Memory B cell (primary cell): ENCODE measurements around the gene SULT2B1.

Experiments used
- ATAC-seq: fragments of 150-1000 bp; cut with Tn5 transposase; 2 replicates; pipeline ENCODE4 v1.10.0; 2021; ENCODE audit warnings: low read depth, mild to moderate bottlenecking, moderate library complexity
- DNase-seq, 2 donors: peaks; one replicate each; pipeline ENCODE4 v3.0.0; 2022; ENCODE audit warnings: low spot score in 2 of 2
- H3K27ac Mint-ChIP-seq: one replicate; pipeline ENCODE4 v1.8.0; 2022; ENCODE audit warnings: mild to moderate bottlenecking, moderate library complexity, mixed read lengths
- H3K27me3 Mint-ChIP-seq: one replicate; pipeline ENCODE4 v1.8.0; 2022; ENCODE audit warnings: mixed read lengths
- H3K36me3 Mint-ChIP-seq: one replicate; pipeline ENCODE4 v1.8.0; 2022; ENCODE audit warnings: mild to moderate bottlenecking, mixed read lengths
- H3K4me1 Mint-ChIP-seq: one replicate; pipeline ENCODE4 v1.8.0; 2022; ENCODE audit warnings: mixed read lengths
- H3K4me3 Mint-ChIP-seq: one replicate; pipeline ENCODE4 v1.8.0; 2022; ENCODE audit warnings: mild to moderate bottlenecking, moderate library complexity, mixed read lengths
- H3K9me3 Mint-ChIP-seq: one replicate; pipeline ENCODE4 v1.8.0; 2022; ENCODE audit warnings: mixed read lengths

SULT2B1 gene

DNA sequence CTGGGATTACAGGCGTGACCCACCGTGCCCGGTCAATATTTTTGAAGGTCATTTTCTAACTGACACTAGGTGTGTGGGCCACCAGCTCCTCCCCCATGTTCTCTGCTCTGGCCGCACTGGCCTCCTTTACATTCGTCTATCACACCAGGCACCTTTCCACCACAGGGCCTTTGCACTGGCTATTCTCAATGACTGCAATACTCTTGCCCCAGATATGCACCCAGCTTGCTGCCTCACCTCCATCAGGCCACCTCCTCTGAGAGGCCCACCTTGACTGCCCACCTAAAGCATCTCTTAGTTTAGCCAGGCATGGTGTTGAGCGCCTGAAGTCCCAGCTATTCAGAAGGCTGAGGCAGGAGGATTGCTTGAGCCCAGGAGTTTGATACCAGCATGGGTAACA lies 10.2 kb upstream of the SULT2B1 start:
- Mint-ChIP-seq H3K27me3 (peaks cover 2% of the 10 kb centered on the region), H3K36me3 (no peaks in the 10 kb centered on the region), H3K4me1 (no peaks in the 10 kb centered on the region), H3K27ac (no peak overlapping the region), H3K9me3 (peaks cover 1% of the 10 kb centered on the region), H3K4me3 (no peak overlapping the region)
- DNase-seq, result no peak
- ATAC-seq, result no peak

DNA sequence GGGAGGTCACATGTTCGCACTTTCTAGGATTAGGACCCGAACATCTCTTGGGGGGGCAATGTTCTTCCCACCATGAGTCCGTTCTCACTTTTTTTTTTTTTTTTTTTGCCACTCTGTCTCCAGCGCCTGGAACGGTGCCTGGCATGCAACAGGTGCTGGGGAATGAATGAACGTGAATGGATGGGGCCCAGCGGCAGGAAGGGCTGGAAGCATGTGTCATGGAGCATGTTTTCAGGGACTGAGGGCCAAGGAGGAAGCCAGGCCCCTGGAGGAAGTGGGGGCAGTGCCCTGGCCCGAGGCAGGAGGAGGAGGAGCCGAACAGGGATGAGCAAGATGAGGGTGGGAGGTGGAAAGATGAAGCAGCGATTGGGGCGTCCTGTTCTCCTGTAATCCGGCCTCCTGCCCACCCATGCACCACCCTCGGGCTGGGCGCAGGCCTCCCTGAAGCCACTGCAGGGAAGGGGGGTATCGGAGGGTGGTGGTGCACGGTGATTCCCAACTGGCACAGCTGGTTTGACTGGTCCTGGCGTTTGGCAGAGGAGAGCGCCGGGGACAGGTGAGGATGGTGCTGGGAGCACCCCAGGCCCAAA lies 8.8 kb upstream of the SULT2B1 start:
- no peak for ATAC-seq

DNA sequence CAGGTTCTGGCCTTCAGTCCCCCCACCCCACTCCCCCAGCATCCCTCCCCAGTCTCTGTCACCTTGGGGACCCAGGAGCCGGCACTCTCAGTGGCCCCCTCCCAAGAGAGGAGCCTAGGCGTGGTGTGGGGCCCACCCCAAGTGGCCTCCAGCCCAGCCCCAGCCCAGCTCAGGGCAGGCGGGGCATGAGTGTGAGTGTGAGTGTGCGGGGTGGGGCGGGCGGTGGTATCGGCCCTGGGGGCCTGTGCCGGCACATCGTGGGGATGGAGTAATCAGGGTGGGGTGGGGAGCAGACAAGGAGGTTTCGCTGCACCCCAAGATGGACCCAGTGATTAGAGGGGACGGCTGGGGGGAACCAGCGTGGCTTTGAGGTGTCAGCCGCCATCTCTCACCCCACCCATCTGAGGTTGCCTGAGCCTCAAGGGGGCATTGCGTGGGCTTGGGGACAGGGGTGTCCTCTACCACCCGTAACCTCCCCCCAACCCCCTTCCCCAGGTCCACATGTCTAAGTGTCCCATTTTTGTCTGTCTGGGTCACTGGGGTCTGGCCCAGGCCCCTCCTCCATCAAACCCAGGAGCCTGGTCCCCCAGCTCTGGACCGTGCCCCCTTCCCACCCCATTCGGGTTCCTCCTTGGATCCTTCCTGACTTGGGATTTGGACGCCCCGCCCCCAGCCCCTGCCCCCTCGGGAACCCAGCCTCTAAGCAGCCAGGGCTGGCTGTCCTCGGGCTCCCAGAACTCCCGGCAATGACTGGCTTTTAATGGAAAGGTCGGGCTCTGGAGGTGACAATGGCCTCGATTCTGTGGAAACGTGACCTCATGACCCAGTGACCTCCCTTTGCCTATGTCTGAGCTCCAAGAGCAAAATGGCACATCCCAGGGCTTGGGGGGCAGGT lies 6.9 kb upstream of the SULT2B1 start:
- Mint-ChIP-seq H3K4me1 (no peaks in the 10 kb centered on the region), H3K27me3 (no peaks in the 10 kb centered on the region), H3K36me3 (no peaks in the 10 kb centered on the region), H3K9me3 (peaks cover 1% of the 10 kb centered on the region), H3K27ac (no peak overlapping the region), H3K4me3 (no peak overlapping the region)
- DNase-seq (no peak), ATAC-seq (no peak)

More for the DNA sequence above, 8.8 kb upstream of the SULT2B1 start:
- Mint-ChIP-seq H3K4me3 (no peak overlapping the region), H3K36me3 (no peaks in the 10 kb centered on the region), H3K9me3 (peaks cover 1% of the 10 kb centered on the region), H3K27me3 (no peaks in the 10 kb centered on the region), H3K4me1 (no peaks in the 10 kb centered on the region), H3K27ac (no peak overlapping the region)
- DNase-seq, result no peak

DNA sequence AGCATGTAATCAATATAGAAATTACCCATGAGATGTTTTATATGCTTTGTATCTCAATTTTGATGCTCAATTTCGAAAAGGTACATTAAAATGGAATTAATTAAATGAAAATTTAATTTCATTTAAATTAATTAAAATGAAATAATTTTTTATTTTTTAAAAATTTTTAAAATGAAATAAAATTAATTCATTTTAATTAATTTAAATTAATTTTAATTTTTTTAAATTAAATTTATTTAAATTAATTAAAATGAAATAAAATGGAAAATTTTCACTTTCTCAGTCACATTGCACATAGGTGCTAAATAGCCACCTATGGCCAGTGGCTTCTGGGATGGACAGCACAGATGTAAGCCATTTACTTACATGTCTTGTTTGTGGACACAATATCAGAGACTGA lies 4.2 kb upstream of the SULT2B1 start:
- no peak for DNase-seq
- H3K4me1 Mint-ChIP-seq, result no peaks in the 10 kb centered on the region
- peaks cover 4% of the 10 kb centered on the region for H3K27me3 Mint-ChIP-seq

DNA sequence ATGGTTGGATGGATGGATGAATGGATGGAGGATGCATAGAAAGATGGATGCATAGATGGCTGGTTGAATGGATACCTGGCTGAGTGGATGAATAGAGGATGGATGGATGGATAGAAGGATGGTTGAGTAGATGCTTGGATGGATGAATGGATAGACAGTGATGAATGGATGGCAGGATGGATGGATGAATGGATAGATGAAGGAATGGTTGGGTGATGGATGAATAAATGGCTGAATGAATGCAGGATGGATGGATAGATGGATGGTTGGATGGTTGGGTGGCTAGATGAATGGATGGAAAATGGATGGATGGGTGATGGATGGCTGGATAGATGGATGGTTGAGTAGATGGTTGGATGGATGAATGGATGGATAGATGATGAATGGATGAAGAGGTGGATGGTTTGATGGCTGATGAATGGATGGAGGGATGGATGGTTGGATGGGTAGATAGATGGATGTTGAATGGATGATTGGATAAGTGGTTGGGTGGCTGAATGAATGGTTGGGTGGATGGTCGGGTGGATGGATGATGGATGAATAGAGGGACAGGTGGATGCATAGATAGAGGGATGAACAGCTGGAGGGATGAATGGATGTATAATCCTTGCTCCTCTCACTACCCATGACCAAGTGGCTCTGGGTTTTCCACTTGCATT lies 3.6 kb upstream of the SULT2B1 start:
- no peak for DNase-seq
- H3K36me3 Mint-ChIP-seq, result no peaks in the 10 kb centered on the region
- no peaks in the 10 kb centered on the region for H3K9me3 Mint-ChIP-seq
- no peak overlapping the region for H3K4me3 Mint-ChIP-seq
- no peak for ATAC-seq
- no peaks in the 10 kb centered on the region for H3K4me1 Mint-ChIP-seq
- no peak overlapping the region for H3K27ac Mint-ChIP-seq
- peaks cover 4% of the 10 kb centered on the region for H3K27me3 Mint-ChIP-seq

More for the DNA sequence above, 4.2 kb upstream of the SULT2B1 start:
- Mint-ChIP-seq H3K27ac (no peak overlapping the region), H3K36me3 (no peaks in the 10 kb centered on the region), H3K9me3 (no peaks in the 10 kb centered on the region), H3K4me3 (no peak overlapping the region)
- ATAC-seq, result no peak

DNA sequence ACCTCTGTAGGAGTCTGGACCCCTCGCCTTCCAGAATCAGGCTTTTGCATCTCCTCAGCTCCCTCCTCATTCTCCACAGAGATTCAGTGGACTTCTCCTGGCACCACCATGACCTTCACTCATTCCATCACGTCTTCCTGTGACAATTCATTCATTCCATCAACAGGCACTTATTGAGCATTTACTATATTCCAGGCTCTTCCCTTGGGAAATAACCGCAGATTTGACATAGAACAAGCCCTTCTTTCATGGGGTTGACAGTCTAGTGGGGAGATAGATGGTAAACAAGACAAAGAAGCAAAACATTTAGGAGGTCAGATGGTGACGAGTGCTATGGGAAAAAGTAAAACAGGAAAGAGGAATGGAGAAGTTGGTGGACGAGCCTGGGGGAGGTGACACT lies 2.6 kb upstream of the SULT2B1 start:
- no peak for DNase-seq

DNA sequence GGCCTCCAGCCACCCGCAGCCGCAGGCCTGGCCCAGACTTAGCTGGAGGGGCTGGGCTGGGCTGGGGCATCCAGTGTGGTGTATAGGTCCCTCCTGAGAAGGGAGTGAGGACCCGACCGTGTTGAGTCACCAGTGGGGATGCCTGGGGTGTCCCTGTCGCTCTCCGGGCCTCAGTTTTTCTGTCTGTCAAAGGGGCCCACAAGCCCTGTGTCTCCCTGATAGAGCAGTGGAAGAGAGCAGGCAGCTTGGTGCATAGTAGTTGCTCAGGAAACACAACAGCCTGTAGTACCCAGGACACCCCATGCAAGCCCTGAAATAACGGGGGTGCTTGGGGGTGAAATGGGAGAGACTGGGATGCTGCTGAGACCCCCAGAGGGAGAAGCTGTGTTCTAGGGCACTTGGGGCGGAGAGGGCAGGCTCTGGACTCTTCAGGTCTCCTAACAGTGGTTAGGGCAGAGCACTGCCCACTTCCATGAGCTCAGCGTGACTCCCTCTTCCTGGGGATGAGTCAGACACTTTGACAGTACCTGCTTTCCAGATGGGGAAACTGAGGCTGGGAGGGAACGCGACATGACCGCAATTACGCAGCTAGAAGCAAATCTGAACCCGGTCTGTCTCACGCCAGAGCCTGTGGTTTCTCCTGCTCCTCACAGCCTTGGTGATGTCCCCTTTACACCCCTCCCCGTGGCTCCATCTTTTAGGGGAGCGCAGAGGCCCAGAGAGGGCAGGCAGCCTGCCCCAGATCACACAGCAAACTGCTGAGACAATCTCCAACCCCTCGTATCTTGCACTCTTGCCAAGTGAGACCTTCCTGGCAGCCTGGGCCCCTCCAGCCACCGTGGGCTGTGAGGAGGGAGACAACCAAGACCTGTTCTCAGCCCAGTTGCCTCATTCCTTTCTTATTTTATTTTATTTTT lies 692 bp downstream of the SULT2B1 start:
- Mint-ChIP-seq H3K27ac (no peak overlapping the region), H3K9me3 (no peaks in the 10 kb centered on the region), H3K4me3 (no peak overlapping the region), H3K36me3 (no peaks in the 10 kb centered on the region), H3K4me1 (no peaks in the 10 kb centered on the region), H3K27me3 (peaks cover 15% of the 10 kb centered on the region)
- no peak for ATAC-seq
- DNase-seq, result no peak

More for the DNA sequence above, 2.6 kb upstream of the SULT2B1 start:
- peaks cover 6% of the 10 kb centered on the region for H3K27me3 Mint-ChIP-seq
- H3K4me3 Mint-ChIP-seq, result no peak overlapping the region
- no peaks in the 10 kb centered on the region for H3K4me1 Mint-ChIP-seq
- ATAC-seq, result no peak
- H3K36me3 Mint-ChIP-seq, result no peaks in the 10 kb centered on the region
- no peak overlapping the region for H3K27ac Mint-ChIP-seq
- no peaks in the 10 kb centered on the region for H3K9me3 Mint-ChIP-seq

DNA sequence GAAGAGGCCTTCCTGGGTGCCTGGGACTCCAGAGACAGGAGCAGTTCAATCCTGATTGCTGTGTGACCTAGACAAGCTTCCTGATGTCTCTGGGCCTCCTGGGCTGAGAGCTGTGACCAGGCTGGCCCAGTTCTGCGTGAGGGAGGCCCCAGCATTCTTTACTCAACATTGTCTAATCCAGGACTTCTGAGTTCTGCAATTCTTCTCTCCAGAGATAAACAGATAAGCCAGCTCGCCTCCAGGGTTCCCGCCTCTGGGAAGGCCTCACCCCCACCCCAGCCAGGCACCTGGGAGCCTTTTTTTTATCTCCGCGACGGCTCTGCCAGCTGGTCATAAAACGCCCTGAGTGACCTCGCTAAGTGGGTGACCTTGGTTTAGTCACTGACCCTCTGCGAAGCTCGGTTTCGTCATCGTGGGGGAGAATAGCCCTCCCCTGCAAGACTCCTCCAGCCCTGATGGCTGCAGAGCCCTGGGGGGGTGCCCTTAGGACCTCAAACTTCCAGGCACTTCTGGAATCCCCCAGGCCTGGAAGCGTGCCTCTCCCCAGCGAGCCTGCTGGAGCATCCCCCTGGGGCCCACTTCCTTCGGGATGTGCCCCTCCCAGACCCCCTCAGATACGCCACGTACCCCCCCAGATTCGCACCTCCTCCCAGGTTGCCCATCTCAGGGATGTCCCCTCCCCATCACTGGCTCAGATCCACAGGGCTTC lies 1.9 kb downstream of the SULT2B1 start:
- Mint-ChIP-seq H3K27me3 (peaks cover 18% of the 10 kb centered on the region), H3K4me1 (peaks cover 2% of the 10 kb centered on the region), H3K36me3 (no peaks in the 10 kb centered on the region), H3K27ac (no peak overlapping the region), H3K9me3 (no peaks in the 10 kb centered on the region), H3K4me3 (no peak overlapping the region)
- DNase-seq, result no peak
- no peak for ATAC-seq

DNA sequence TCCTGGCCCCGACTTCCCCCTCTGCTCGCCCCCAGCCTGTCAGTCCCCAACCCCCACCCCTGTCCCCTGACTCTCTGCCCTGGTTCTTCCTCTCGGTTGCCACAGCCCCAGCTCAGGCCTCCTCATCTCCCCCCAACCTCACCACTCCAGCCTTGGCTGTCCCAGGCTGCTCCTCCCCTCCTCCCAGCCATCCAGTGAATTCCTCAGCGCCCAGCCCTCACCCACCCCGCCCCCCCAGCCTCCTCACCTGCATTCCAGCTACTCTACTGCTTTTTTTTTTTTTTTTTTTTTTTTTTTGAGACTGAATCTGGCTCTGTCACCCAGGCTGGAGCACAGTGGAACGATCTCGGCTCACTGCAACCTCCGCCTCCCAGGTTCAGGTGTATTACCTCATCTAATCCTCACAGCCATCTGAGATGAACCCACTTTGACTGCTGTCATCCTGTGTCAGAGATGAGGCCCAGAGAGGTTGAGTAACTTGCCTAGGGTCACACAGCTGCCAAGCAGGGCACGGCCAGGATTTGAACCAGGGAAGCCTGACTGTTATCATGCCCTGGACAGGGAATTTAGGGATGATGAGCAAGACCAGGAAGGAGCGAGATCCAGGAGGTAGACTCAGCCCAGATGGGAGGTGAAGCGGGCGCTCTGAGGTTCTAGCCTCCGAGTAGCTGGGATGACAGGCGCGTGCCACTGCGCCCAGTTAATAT lies 2.6 kb downstream of the SULT2B1 start:
- ATAC-seq (no peak), DNase-seq (no peak)
- Mint-ChIP-seq H3K27ac (no peak overlapping the region), H3K27me3 (peaks cover 20% of the 10 kb centered on the region), H3K36me3 (no peaks in the 10 kb centered on the region), H3K9me3 (no peaks in the 10 kb centered on the region), H3K4me1 (peaks cover 2% of the 10 kb centered on the region), H3K4me3 (no peak overlapping the region)

DNA sequence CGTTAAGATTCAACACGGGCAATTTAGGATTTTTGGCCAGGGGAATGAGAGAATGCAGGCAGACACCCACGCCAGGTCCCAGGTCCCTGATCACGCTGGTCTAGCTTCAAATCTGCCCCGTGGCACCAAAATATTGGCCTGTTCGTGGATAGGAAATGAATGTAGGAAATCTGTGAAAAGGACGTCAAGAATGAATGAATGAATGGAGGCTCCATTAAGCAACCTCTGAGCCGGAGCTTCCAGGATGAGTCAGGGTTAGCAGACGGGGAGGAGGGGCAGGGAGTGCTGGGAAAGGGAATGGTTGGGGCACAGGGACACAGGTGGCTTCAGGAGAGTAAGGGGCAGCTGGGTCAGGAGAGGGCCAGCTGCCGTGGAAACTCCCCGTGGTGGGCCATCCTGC lies 4.2 kb downstream of the SULT2B1 start:
- H3K27ac Mint-ChIP-seq, result no peak overlapping the region
- H3K9me3 Mint-ChIP-seq, result no peaks in the 10 kb centered on the region
- peaks cover 20% of the 10 kb centered on the region for H3K27me3 Mint-ChIP-seq
- ATAC-seq (no peak), DNase-seq (no peak)
- H3K36me3 Mint-ChIP-seq, result no peaks in the 10 kb centered on the region
- H3K4me3 Mint-ChIP-seq, result no peak overlapping the region
- peaks cover 2% of the 10 kb centered on the region for H3K4me1 Mint-ChIP-seq

DNA sequence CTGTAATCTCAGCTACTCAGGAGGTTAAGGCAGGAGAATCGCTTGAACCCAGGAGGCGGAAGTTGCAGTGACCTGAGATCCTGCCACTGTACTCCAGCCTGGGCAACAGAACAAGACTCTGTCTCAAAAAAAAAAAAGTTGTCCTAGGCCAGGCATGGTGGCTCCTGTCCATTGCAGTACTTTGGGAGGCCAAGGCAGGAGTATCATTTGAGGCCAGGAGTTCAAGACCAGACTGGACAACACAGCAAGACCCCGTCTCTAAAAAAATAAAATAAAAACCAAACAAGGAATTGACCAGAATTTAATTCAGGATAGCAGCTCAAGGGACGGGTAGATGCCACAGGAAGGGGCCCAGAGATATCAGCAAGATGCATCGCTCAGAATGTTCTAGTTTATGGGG lies 4.9 kb downstream of the SULT2B1 start:
- H3K27ac Mint-ChIP-seq, result no peak overlapping the region
- no peaks in the 10 kb centered on the region for H3K36me3 Mint-ChIP-seq
- peaks cover 18% of the 10 kb centered on the region for H3K27me3 Mint-ChIP-seq
- no peak overlapping the region for H3K4me3 Mint-ChIP-seq
- DNase-seq, result no peak
- peaks cover 2% of the 10 kb centered on the region for H3K4me1 Mint-ChIP-seq
- no peak for ATAC-seq
- no peaks in the 10 kb centered on the region for H3K9me3 Mint-ChIP-seq

DNA sequence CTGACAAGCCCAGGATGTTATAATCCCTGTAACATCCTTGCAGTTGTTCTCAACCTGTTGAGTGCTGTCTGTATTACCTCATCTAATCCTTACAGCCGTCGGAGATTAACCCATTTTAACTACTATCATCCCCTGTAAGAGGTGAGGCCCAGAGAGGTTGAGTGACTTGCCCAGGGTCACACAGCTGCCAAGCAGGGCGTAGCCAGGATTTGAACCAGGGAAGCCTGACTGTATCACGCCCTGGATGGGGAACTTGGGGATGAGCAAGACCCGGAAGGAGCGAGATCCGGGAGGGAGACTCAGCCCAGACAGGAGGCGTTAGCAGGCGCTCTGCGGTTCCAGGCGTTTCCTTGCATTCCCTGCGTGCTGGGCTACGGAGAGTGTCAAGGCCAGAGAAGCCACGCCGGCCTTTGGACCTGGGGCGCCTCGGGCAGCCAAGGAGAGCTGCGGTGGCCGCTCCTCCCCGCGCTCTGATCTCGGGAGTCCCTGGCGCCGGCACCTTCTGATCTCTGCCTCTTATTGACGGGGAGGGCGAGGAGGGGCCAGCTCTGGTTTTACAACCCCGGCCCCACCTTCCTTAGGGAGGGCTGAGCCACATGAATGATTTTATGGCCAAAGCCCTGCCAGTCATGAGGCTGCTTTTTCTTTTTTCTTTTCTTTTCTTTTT lies 6.2 kb downstream of the SULT2B1 start:
- Mint-ChIP-seq H3K27ac (no peak overlapping the region), H3K36me3 (no peaks in the 10 kb centered on the region), H3K9me3 (no peaks in the 10 kb centered on the region), H3K4me1 (peaks cover 2% of the 10 kb centered on the region), H3K27me3 (peaks cover 18% of the 10 kb centered on the region), H3K4me3 (no peak overlapping the region)
- ATAC-seq (no peak), DNase-seq (no peak)
